ENCODE results near the gene BTBD6.
A peak's percentile ranks its signal among the peaks of the same experiment; 100 is the strongest.

BTBD6 gene

DNA sequence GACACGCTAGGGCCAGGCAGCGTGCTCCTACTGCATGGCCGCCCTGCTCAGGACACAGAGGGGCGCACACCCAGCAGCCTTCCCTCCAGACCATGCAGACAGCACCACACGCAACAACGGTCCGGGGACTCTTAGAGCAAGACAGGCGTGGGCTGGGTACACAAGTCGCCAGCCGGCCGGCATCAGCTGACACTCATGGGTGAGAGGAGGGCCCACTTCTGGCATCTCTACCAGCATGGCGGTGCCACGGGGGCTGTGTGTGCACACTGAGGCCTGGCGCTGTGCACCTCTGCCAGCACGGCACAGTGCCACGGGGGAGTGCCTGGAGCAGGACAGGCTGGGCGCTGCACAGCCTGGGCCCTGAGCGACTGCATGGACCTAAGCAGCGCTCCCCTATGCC, 6.7 kb upstream of the BTBD6 start:
- no peak for DNase-seq

DNA sequence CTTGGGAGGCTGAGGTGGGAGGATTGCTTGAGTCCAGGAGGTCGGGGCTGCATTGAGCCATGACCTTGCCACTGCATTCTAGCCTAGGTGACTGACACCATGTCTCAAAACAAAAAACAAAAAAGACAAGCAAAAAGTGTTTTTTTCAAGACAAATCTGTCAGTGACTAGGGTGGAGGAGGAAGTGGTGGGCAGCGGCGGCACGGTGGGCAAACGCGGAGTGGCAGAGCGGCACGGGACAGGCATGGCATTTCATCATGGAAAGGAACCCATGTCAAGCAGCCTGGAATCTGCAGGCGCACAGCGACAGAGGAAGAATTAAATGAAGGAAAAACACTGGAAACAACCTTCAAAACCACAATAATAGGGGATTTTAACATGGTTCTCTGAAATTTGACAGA, 4.0 kb upstream of the BTBD6 start:
- DNase-seq = no peak

DNA sequence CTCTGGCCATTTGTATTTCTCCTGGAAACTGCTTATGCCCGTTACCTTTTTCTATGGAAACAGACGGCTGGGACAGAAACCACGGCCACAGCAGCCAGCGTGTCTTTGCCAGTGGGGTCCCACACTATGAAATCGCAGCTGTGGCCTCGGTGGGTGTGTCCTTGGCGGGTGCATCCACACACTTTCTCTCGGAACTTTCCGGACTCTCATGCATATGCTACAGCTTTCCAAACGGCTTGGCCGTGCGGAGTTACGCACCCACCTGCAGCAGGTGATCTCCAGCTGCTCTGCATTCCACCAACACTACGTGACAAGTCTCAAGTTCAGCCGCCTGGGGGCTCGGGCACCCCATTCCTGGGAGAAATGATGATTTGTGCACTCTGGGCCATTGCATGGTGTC, 1.3 kb upstream of the BTBD6 start:
- no peak for DNase-seq

DNA sequence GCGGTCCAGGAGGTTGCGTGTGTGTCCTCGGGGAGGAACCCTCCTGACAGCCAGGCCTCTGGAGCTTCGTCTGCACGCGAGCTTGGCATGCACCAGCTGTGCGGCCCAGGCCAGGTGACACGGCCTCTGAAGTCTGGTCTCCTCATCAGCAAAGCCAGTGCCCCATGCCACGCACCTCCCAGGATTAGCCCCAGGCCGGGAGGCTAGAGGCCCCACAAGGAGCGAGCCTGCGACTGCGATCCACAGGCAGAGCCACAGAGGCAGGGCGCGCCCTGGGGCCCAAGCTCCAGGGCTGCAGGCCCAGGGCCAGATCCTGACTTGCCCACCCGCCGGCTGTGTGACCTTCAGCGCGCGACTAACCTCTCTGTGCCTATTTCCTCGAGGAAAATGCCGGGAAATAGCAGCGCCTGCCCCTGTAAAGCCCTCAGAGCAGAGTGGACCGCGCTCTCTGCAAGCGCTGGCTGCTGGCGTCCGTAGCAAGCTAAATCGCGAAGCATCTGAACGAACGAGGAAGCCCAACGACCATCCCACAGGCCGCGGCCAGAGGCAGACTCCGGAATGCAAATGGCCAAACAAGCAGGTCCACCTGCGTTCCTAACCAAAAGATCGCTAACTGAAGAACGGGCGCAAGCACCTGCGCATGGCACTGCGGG, 492 bp upstream of the BTBD6 start:
- DNase-seq = no peak

DNA sequence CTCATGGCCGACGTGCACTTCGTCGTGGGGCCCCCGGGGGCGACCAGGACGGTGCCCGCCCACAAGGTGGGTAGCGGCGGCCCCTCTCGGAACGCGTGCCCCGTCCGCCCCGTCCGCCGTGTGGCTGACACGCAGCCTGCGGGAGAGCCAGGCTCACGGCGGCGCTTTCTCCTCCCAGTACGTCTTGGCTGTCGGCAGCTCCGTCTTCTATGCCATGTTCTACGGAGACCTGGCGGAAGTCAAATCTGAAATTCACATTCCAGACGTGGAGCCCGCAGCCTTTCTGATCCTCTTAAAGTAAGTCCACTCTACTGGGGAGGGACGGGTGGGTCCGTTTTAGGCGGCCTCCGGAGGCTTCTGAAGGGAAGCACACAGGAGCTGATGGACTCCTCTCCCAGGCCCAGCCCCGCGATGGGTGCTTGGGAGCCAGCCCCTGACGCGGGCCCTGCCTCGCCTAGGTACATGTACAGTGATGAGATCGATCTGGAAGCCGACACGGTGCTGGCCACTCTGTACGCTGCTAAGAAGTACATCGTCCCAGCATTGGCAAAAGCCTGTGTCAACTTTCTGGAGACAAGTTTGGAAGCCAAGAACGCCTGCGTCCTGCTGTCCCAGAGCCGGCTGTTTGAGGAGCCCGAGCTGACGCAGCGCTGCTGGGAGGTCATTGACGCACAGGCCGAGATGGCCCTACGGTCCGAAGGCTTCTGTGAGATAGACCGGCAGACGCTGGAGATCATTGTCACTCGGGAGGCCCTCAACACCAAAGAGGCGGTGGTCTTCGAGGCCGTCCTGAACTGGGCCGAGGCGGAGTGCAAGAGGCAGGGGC, 1.1 kb downstream of the BTBD6 start:
- DNase-seq = no peak

DNA sequence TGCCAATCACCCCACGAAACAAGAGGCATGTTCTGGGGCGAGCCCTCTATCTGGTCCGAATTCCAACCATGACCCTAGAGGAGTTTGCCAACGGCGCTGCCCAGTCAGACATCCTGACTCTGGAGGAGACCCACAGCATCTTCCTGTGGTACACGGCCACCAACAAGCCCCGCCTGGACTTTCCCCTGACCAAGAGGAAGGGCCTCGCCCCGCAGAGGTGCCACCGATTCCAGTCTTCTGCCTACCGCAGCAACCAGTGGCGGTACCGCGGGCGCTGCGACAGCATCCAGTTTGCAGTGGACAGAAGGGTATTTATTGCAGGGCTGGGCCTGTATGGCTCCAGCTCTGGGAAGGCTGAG, 1.7 kb downstream of the BTBD6 start:
- no peak for DNase-seq

DNA sequence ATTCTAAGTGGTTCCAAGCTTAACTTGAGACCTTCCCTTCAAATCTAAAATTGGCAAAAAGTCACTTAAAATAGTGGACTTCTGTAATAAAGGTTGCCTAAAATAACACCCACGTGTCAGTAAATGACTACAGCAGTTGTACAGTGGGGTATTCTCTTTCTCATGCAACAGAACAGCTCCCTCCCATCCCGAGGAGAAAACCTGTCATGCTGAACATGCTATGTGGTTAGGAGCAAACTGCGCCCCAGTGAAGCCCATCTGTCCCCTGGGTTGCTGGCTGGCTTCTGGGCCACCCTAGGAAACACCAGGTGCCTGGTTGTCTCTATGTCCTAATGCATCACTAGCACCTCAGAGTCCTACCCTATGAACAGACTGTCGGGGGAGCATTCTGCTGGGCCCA, 2.7 kb downstream of the BTBD6 start:
- DNase-seq = no peak

DNA sequence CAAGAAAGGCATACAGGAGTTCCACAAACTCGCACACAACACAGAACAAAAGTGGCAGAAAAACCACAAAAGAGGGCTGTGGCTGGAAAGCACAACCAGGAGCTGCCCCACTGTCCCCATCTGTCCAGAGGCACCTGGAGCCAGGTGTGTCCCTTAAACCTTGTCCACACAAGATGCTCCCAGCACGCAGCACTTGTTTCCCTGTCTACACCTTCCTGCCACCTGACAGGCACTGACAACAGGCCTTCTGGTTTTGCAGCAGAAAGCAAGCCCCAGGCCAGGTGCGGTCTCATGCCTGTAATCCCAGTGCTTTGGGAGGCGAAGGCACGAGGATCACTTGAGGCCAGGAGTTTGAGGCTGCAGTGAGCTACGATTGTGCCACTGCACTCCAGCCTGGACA, 3.6 kb downstream of the BTBD6 start:
- no peak for DNase-seq

DNA sequence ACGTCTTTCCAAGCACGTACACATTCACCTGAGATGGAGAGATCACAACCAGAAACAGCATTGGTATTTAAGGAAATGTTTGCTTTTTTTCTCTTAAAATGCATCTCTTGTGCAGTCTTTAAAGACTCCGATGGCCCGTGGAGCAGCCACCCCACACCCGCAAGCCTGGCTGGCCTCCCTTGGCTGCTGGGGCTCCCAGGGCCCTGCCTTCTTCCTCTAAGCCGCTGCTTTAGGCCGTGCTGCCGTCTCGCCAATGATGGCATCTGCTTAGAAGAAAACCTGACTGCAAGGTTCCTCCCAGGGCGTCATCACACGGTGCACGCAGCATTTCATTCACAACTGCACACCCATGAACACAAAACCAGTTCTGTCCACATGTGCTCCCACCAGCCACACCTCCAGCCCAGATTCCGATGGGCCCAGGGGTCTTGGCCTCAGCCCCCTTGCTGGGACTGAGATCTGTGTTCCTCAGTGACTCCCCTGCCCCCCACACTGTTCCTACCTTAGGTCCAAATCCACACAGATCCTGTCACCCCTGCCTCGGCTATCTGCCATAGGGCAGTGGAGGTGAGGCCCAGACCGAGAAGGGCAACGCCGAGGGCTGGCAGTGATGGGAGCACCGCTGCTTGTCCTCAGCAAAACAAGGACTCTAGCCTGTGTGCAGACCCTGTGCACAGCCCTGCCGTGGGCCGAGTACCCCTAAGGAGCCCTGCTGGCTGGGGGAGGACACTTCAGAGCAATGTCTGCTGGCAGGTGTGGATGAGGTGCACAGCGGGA, 4.4 kb downstream of the BTBD6 start:
- no peak for DNase-seq

DNA sequence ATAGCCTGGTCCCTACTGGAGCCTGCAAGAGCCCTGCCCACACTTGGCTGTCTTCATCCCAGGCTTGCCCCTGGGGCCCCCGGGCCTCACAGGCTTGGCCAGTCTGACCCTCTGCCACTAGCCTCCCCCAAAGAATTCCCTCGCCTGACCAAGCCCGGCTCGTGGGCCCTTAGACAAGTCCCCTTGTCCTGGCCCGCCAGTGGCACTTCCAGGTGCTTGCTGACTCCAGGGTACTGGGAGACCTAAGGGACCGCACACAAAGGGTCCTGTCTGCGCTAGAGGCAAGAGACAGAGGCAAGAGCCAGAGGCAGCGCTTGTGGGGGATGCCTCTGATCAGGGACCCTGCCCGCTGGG, 5.0 kb downstream of the BTBD6 start:
- DNase-seq = no peak

DNA sequence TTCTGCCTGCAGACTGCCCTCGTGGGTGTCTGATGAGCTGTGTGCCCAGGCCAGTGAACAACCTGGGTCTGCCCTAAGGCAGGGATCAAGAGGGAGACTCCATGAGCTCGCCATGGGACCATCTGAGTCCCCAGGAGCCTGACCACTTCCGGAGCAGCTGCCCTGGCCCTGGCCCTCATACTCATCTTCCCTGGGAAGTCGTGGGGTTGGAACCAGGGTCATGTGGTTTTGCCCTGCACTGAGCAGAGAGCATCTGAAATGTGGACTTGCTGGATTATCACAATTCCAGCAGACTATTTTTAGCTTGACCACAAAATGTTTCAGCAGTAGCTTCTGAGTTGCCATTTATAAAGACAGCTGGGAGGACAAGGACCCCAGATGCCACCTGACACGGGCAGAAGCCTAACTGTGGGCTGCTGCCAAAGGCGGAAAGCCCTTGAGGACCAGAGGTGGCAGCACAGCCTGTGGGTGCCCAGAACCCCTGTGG, 6.7 kb downstream of the BTBD6 start:
- DNase-seq = no peak

DNA sequence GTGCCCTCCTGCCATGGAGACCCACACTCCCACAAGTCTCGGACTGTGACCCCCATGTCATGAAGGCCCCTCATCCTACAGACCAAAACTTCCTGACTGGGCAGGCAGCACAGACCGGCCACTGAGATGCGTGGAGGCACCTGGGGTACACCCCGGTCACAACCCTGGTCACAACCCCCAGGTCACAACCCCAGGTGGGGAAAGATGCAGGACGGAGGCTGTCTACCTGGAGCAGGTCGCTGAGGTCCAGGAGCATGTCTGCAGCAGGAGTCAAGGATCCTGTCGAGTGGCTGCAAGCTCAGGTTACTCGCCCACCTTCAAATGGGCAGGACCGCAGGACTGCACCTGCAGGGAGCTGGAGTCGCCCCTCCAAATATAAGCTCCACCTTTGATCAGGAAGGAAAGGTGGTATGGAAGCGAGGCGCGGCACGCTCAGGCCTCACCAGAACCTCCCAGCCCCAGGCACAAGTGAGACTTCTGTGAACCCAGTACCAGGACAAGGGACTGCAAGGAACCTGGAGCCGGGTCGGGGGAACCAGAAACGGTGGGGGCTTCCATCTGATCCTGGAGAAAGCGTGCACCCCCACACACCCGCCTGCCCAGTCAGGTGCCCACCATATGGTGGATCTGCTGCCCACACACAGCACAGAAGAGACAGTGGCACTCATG, 8.1 kb downstream of the BTBD6 start:
- no peak for DNase-seq

DNA sequence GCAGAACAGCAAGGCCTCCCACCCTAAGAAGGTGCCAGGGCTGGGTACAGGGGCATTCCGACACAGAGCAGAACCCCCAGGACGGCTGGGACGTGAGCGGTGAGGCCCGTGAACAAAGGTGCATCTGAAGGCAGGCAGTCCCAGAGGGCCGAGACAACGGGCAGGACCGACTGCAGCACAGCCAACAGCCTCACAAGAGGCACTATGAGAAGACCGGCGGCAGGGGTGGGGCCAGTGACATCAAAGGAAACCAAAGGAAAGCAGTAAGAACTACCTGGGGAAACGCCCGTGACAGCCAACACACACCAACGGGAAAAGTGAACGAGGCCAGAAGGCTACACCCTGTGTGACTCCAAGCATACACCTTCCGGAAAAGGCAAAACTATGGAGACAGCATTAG, 9.1 kb downstream of the BTBD6 start:
- peak; percentile 44 for DNase-seq

DNA sequence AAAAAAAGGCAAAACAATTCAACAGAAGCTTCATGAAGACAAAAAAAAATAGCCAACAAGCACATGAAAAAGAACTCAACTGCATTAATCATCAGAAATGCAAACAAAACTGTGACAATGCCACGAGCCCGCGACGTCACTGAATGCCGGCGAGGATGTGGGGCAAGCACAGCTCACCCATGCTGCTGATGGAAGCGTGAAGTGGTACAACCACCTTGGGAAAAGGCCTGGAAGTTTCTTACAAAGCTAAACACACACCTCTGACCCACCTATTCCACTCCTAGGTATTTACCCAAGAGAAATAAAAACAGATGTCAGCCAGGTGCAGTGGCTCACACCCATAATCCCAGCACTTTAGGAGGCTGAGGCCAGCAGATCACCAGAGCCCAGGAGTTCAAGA, 10.5 kb downstream of the BTBD6 start:
- no peak for DNase-seq

DNA sequence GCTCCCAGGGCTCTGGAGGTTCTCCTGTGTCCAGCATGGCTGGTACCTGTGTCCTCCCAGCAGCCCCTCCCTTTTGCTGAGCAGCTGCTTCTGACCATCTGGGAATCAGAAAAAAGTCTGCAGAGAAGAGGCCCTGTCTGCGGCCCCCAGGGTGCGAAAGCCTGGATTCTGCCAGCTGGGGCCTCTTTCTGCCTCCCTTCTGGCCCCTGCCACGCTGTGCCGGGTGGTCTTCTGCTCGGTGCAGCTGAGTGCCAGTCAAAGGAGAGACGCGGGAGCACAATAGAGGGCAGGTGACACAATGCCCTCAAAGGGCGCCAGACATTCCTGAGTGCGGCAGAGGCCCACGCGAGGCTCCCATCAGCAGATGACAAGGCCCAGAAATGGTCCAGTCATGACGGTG, 12.6 kb downstream of the BTBD6 start:
- DNase-seq = no peak

DNA sequence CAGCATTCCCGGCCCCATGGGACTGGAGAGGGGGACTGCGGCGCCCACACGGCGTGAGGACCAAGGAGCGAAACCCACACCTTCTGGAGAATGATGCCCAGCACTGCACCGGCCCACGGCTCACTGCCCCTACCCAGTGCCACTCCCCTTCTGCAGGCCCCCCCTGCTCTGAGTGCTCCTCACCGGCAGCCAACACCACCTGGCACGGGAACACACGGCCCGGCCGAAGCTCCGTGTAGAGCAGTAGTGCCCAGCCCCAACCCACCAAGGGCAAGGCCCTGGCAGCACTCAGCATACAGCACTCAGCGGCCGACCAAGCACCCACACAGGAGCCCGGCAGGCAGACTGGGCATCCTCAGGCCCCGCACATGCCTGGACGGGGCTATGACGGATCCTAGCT, 13.4 kb downstream of the BTBD6 start:
- no peak for DNase-seq

DNA sequence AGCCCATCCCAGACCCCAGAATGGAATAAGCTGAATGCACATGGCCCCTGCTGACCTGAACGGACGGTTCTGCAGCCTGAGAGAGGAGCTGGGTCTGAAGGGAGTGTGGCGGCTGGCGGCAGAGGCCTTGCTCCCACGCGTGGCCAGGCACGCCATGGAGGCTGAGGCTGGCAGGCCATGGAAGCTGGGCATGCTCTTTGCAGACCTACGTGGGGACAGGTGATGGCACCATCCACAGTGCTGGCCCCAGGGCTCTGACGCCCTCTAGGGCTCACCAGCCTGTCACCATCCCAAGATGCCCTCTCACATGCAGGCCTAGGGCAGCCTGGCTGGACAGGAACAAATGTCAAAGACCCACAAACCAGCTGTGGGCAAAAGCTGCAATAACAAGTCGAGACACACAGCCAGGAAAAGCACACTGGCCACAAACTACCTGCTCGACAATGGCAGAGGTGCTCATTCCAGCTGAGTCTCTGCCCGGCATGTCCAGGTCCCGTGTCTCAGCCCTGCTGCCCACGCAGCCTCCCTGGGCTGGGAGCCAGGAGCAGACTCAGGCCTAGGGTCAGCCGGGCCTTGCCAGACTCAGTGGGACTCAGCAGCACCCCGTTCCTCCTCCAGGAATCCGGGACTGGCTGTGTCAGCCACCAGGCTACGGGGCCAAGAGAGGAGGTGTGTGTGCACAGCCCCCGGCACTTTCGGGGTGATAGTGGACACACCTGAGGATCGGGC, 19.7 kb downstream of the BTBD6 start:
- no peak for DNase-seq

DNA sequence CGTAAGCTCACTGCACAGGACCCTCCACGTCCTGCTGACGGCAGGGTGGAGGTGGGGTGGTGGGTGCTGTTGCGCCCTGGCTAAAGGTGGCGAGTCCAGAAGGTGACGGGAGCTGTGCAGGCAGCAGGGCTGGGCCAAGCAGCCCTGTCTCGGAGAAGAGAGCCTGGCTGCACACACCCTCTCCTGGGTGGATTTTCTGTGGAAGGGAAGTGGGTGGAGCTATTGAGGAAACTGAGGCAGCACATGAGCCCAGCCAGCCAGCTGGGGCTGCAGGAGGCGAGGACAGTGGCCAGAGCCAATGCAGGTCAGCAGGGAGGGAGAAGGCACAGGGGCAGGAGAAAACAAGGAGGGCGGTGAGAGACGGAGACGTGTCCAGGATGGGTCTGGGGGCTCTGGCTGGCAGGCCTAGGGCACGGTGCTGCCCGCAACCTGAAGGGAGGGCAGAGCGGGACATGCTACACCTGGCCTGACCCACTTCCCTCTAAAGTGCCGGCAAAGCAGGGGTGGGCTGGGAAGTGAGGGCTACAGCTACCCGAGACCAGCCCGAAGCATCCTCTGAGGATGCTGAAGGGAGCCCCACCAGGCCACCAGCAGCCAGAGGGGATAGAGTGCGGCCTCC, 20.5 kb downstream of the BTBD6 start:
- DNase-seq = no peak

DNA sequence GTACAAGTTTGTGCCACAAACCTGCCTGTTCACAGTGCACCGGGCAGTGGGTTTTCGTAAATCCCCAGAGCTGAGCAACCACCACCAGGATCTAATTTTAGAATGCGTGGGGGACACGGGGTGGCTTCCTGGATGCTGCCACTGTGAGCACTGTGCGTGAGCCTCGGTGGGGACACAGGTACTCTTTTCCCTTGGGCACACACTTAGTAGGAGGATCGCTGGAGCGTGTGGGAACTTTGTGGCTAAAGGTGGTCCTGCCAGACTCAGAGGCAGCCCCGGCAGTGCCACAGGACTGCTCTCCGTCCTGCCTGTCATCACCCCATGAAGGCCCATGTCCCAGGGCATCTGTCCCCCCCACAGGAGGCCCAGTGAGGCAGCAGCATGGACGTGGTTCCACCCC, 21.1 kb downstream of the BTBD6 start:
- no peak for DNase-seq

DNA sequence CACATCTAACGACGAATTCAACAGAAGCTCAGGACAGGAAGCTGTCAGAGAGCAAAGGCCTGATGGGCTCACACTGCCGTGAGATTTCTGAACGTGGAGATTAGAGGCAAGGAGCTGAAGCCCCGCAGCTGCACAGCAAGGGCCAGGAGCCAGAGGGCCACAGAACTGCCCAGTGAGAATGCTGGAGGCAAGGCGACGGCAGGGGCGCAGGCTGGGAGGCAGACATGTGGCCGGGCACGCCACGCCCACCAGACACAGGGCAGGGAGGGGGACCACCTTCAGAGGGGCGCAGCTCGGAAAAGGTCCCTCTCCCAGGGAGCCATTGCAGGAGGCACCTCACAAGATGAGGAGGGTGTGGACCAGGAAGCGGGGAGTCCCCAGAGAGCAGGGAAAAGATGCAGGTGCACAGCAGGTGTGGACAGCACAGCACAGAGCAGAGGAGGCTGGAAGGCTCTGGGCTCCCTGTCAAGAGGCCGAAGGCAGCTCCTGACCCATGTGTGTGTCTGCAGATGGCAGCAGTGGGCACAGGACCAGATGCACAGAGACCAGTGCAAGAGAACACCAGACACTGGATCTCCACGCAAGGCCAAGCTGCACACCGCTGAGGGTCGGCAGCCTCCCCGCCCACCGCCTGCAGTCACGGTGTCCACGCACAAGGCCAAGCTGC, 23.0 kb downstream of the BTBD6 start:
- DNase-seq = no peak

DNA sequence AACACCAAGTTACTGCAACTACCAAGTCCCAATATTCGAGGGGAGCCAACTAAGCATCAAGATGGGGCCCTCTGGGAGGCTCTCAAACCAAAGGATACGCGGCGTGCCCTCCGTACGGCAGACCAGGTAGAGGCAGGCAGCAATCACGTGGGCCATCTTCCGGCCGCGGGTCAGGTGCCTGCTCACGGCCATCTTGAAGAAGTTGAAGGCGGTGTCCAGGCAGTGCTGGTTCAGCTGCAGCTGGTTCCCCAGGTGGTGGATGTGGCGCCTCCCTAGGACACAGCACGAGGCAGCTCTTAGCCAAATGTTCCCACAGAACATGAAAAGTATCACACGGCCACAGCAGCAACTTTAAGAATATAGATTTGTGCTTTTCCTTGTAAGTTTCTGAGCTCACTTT, 24.3 kb downstream of the BTBD6 start:
- DNase-seq = no peak

DNA sequence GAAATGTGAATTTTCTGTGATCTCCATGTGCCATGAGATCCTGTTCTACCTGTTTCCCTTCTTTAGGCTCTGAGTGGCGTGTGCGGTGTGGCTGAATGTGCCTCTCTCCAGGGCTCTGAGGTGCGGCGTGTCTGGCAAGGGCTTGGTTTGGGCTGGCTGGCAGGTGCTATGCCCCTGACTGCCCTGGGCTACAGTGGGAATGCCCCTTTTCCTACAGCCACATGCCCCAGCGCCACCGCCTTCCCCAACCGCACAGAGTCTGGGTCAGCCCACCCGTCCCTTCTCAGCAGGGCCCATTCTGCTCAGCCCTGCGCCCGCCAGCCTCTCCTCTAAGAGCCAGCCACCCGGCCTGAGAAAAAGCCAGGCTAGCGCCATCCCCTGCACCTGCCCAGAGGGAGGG, 24.7 kb downstream of the BTBD6 start:
- DNase-seq = no peak

All from CD4-positive, alpha-beta T cell treated with Interleukin-10 for 1 hour (primary cell).